D341Med (cell line): ENCODE measurements around the gene ATP10B.
"Not testable (repeated sequence)": the region's sequence is repeated elsewhere in the genome, so short reads cannot be mapped to it uniquely, and the experiment has no call there.

Experiments
- DNase-seq: peaks from one replicate; pipeline ENCODE4 v3.0.0; 2012; ENCODE audit warnings: low spot score

The ATP10B gene

DNA sequence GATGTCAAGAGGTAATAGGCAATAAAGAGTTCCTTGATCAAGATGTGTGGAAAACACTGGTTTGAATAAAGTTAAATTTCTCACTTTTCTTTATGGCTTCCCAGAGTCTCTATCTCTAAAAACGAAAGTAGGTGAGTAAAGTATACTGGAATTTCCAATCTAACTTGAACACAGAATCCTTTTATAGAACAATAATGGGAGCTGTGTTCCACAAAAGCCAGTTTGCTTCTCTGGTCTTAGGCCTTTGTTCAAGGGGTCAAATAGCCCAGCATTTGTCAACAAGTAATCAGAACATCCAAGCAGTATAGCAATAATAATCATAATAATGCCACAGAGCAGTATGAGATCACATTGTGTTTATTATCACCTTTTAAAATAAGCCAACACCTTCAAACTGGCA is 20.2 kb downstream of the ATP10B start:
- no peak for DNase-seq

DNA sequence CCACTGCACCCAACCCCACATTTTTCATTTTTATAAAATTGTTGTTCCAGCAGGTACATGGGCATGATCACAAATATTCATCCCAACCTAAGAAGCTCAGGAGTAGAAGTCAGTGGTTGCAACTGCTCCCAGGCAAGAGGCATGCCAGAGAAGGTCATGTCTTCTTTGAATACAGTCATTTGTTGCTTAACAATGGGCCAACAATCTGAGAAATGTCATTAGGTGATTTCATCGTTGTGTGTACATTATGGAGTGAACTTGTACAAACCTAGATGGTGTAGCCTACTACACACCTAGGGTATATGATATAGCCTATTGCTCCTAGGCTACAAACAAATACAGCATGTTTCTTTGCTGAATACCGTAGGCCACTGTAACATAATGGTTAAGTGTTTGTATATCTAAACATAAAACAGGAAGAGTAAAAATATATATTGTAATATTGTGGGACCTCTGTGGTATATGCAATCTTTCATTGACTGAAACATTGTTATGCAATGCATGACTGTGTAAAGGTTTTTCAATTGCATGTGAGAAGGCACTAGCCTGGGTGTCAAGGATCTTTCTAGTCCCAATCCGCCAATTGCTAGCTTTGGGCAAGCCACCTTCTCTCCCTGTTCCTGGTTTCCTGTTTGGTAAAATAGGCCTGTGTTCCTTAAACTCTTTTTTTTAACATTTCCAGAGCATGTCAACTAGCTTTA is 27.6 kb downstream of the ATP10B start:
- no peak for DNase-seq

DNA sequence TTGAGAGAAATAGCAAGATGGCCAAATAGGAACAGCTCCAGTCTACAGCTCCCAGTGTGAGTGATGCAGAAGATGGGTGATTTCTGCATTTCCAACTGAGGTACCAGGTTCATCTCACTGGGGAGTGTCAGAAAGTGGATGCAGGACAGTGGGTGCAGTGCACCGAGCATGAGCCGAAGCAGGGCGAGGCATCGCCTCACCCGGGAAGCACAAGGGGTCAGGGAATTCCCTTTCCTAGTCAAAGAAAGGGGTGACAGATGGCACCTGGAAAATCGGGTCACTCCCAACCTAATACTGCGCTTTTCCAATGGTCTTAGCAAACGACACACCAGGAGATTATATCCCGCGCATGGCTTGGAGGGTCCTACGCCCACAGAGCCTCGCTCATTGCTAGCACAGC is 39.0 kb downstream of the ATP10B start:
- DNase-seq, result not testable (repeated sequence)

DNA sequence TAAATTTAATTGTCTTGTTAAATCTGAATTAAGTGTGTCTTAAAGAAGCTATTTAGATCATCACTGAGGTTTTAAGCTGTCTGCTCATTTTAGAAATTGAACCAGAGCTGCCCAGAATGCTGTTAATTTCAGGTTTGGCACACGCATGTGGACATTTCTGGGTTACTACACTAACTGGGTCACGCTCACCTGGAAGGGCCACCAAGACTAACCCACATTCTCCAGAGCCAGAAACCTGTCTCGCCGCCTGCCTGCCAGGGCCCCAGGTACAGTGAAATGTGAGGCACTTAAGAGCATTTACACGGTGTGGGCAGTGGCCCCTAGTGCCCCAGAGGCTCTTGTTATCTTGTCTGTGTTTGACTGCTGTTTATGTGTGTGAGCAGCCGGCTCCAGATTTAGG is 46.6 kb downstream of the ATP10B start:
- no peak for DNase-seq

DNA sequence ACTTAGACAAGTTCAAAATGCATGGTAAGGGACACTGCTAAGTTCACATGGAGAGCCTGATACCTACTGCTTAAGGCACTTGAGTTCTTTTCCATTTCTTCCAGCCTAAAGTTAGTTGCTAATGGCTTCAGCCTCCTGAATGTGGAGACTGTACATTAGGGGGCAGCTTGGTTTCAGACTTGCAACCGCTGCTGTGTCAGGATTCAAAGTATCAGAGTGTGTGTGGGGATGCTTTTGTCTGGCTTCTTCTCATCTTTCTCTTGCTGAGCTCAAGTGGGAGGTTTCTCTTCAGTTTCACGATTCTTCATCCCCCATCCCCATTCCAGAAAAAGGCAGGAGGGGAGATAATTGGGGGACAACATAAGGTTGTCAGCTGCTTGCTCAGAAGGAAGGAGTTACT is 49.4 kb downstream of the ATP10B start:
- DNase-seq, result peak; percentile 30

DNA sequence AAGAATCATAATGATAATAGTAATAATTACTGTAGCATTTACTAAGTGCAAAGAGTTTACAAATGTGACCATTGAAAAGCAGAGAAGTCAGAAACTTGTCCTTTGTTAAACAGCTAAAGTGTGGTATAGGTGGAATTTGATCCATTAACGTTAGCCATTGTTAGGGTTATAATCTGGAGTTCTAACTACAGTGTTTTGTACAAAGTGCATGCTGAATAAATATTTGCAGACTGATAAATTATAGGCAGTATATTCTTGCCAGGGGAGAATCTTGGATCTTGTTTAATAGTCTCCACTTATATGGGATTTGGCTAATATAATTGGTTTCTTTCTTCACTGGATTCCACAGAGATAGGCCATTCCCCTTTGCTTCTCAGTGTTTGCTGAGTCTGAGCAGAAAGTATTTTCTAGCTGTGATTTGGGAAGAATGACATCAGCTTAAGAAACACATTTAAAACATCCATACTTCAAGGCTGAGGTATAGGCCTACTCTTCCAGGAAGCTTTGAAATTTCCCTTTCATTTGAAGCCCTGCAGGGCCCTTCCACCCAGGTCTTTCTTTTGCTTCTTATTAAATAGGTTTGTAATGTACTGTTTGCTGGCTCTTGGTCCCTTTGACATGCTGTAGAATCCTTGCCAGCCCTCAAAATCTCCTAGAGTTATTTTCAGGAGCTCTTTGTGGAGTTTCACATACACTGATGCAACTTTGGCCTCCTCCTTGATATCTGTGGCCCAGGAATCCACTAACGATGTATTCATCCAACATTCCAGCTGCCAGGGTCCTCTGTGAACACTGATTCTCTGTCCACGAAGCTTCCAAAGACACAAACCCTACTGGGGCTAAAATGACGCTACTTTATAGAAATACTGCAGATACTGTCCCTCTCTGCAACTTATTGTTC is 51.4 kb downstream of the ATP10B start:
- DNase-seq, result no peak

DNA sequence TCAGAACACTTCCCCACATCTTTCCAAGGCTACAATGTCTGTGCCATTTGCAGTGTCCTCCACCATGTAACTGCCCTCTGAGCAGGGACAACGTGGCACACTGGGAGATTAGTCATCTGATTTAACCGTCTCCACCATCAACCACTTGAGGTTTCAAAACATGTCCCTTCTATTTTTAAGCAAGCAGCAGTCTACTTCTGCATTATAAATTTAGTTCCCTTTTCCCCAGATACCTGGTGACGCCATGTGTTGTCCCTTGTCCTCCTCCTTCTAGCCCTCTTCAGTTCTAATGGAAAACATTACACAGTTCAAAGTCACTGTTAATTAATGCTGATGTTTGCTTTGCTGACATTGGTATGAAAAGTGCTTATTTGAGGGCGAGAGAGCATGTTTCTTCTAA is 52.8 kb downstream of the ATP10B start:
- no peak for DNase-seq

DNA sequence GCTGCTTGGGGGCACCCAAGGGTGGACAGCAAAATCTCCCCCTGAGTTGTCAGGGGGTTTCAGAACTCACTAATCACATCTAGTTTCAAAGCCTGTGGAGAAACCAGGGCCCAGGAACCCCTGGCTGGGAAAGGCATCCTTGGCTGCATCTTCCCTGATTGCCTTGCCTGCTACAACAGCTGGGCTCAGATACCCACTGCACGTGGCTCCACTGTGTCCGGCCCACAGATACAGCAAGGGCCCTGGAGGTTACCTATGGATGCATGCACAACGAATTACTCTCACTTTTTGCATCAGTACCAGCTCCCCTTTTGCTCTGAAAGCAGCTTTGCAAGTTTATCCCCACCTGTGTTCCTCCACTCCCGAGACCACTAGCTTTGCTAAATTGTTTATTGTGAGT is 55.0 kb downstream of the ATP10B start:
- no peak for DNase-seq

DNA sequence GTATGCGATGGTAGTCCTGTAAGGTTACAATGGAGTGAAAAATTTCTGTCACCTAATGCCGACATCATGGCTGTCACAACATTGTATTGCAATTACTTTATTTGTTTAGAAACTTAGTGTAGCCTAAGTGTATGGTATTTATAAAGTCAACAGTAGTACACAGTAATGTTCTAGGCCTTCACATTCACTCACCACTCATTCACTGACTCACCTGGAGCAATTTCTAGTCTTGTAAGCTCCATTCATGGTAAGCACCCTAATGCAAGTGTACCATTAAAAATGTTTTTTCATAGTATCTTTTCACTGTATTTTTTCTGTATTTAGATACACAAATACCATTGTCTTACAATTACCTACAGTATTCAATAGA is 58.5 kb downstream of the ATP10B start:
- DNase-seq, result no peak

DNA sequence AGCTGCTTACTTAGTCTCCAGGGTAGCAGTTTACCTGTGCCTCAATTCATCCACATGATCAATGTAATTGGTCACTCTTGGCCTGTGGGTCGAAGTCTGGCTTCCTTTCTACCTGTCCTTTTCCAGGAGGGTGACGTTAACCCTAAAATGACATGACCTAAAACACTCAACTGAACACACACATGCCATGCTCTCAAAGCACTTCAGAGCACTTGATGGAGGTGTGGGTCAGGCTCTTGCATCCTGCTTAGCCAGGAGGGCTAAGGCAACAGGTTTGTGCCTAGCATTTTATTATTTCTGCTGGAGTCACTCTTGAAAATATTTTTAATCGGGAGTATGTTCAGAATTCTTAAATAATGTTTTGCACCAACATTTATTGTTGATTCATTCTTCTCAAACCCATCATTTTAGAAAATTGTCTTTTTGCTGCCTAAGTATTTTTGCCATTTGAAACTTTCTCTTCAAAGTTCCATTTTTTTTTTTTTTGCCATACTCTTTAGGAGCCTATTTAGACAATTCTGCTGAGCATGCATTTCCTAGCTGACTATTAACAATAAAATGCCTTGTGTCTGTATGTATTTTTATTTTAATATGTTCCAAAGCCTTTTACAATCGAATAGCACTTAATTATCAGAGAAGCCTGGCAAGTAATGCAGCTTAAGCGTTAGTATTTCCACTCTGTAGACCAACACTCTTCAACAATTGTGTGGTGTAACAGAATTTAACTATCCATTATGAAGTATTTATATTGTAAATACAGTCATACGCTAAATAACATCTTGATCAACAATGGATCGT is 59.1 kb downstream of the ATP10B start:
- DNase-seq, result no peak

DNA sequence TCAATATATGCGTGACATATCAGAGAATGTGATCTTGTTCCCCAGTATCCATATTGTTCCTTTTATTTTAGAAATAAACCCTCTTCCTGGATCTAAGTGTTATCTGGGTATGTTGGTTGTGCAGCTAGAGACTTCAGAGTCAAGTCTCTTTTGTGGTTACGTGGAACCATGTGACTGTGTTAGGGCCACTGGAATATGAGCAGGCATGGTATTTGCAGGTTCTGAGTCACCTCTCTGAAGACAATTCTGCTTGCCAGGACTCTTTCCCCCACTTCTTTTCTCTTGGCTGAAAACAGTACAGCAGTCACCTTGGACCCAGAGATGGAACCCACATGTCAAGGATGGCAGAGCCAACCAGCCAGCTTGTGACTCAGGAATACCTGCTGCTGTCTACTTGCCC is 59.7 kb downstream of the ATP10B start:
- DNase-seq, result no peak

DNA sequence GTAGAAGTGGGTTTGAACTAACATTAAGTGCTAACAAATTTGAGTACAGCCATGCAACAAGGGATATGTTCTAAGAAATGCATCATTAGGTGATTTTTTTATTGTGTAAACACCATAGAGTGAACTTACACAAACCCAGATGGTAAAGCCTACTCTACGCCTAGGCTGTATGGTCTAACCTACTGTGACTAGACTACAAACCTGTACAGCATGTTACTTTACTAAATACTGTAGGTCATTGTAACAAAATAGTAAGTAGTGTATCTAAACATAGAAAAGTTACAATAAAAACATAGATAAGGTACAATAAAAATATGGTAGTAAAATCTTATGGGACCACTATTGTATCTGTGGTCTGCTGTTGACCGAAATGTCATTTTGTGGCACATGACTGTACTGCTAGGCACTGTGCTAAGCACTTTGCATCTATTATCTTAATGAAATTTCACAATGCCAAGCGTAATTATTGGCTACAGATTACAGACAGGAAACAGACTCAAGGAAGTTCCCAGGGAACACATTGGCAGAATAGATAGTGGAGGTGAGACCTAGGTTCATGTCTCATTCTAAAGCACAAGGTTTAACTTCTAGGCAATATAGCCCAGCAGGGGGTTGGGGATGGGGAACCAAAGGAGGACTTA is 62.7 kb downstream of the ATP10B start:
- DNase-seq, result no peak

DNA sequence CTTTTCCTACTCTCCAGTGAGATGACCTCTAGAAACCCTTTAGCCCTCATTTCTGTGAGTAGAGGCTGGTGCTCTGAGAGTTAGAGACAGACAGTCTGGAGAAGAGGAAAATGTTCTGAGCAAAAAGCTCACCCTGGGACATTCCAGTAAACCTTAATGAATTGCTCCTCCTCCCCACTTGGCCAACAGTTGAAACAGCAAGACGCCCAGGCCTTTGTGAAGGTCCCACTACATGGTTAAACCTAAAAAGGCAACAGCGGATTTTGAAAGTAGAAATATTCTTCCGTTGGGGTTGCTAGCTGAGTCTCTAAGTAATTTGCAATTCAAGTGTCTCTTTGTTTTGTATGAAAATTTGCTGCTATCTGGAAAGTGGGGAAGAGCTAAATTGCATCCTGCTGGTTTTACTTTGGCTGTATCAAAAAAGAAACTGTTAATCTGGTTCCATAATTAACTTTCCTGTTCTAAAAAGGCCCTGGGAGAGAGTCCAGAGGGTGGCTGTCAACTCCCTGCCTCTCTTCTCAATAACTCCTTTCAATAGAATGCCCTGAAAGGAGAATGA is 63.8 kb downstream of the ATP10B start:
- DNase-seq, result no peak

DNA sequence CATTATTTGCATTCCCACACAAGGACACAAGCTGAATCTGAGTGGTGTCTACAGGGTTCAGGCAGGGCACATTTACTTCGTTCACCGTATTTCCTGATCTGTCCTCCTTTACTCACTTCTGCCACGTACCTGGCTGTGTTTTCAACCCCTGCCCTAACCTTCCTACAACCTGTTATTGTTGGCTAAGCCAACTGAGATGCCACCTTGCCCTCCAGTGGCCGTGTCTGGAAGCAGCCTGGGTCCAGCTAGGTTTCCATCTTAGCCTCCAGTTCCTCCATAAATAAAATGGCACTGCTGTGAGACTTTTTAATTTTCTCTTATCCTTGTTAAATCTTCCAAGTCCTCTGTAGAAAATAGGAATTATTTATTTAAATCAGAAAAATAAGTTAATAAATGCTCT is 64.8 kb downstream of the ATP10B start:
- DNase-seq, result peak; percentile 38

DNA sequence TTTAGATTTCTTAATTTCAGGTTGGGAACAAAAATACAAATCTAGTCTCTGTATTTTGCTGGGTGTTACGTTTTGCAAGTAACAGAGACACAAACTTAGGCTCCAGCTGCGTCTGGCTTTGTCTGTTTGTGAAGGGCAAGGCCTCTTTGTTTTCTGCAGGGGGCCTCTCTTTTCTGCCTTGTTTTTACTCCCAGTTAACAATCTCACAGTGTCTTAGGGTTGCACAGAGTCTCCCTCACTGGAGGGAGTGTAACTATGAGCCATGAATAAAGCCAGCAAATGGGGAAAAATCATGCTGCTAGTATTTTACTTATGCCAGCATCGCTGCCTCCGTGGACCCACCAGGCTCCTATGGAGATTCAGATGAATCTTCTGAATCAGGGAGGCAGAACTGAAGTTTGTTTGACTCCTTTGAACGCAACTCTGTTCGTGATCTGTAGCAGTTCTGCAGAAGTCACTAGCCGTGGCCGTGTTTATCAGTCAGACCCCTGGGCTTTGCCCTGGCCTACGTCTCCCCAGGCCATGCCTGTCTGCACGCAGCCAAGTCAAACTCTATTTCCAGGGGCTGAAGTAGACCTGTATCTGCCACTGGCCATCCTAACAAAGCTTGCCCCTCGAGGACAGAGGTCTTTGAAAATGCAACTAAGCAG is 77.2 kb downstream of the ATP10B start:
- no peak for DNase-seq

DNA sequence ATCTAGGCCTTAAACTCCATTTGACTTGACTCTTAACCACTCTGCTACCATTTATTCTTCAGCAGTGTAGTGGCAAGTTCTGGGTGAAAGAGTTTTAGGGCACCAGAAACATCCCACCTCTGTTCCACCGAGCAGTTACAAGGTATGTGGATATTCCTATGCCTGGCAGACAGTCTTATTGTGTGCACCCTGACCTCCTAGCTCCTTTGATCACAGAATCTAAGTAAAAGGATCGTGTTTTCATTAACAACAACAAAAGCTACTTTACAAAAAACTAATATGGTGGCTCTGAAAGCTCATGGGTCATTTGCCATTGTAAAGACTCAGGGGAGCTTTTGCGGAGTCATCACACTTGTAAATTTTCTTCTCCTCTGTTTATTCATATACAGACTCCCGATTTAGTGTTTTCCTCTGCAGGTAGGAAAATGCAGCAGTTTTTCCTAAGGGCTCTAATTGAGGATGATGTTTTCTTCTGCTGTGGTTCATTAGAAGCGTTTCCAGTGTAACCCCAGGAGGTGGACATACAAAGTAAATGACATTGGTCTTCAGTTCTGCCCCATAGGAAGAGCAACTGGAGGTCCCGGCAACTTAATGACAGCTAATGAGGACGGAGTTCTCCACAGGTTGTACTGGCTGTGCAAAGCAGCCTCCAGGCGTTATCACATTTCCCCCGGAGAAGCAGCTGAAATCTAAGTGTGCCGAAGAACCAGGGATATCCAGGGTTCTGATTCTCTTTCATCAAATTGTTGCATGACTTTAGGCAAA is 78.2 kb downstream of the ATP10B start:
- DNase-seq, result no peak

DNA sequence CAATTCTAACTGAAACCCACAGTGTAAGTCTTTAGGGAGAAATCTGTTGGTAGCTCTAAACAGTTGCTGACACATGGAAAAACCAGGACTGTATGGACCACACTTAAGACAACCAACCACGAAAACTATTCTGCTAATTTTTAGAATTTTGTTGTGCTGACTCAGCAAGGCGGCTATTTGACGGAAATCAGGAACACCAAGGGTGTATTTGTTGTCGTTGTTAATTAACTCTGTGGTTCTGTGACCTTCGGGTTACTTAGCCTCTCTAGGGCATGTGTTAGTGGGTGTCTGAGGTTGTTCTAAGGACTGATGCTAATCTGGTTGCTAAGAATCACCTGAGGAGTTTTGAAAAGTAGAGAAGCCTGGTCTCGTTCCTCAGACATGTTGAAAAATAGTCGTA is 79.2 kb downstream of the ATP10B start:
- DNase-seq, result no peak

DNA sequence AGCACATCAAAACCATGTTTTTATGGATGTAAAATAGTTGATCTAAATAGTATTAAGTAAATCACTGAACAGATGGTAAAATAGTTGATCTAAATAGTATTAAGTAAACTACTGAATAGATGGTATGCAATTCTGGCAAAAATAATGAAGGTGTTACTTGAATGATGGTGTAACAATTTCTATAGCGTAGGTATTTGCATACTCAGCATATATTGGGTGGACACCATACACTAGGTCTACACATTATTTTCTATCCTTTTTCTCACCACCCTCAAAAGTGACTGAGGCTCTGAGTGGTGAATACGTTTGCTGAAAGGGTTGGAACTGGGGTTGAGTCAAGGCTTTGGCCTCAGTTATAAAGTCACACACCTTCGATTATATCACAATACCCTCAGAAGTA is 81.3 kb downstream of the ATP10B start:
- no peak for DNase-seq

DNA sequence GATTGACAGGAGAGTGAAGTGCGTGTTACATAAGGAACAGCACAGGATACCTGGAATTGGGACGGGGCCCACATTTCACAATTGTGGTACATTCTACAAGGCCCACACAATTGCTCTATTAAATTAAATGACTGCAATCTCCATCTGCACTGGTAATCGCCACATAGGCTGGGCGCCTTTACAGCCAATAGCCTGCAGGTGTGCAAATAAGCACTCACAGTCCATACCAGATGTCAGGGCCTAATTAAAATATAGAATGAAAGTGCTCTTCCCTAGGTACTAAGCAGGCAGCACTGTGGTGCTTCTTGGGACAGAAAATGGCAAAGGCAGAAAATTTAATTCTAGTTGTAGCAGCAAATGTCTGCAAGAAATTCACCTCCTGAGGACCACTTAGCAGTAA is 82.7 kb downstream of the ATP10B start:
- DNase-seq, result no peak

DNA sequence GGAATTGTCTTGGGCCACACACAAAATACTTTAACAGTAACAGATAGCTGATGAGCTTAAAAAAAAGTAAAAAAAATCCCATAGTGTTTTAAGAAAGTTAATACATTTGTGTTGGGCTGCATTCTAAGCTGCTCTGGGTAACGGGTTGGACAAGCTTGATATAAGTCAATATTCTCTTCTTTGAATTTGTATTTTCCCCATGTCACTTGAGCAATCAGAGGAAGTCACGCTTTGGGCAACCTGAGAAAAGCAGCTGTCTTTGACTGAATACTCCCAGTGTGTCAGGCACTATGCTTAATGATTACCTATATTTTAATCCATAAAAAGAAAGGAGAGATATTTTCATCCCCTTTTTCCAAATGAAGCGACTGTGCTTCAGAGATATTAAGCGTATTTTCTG is 84.9 kb downstream of the ATP10B start:
- no peak for DNase-seq

DNA sequence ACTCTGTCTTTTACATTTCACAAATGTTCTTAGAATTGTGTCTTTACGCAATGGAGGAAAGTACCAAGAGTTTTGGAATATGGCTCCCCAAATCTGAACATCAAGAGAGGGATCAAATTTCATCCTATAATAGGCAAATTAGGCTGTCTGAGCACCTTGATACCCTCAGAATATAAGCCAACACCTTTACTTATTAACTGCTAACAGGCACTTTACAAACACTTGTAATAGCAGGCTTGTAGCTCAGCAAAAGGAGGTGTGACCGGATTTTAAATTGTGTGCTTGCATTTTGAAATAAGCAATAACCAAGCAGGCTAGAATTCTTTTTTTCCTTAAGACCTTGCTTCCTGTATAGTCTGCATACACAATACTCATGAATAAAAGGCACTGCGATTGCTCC is 92.0 kb downstream of the ATP10B start:
- no peak for DNase-seq
